ENCODE measurements around the gene PUS7L.

Gene PUS7L

GRCh38 chr12:43740511-43741100, 18.0 kb downstream of the PUS7L start:
- peaks cover 10% of the 10 kb centered on the region; the same call in 1 of the 2 replicates for H3K36me3 ChIP-seq (replicated peaks; ENCODE audit: insufficient read depth, low read length)
- H4K20me1 ChIP-seq (ENCODE audit: insufficient read depth, low read length) = no peaks in the 10 kb centered on the region
- no peaks in the 10 kb centered on the region for H3K9me2 ChIP-seq (replicated peaks; ENCODE audit: insufficient read depth, low read length)
- peaks cover 14% of the 10 kb centered on the region for H3K4me1 ChIP-seq (ENCODE audit: low read length)
- H3K27me3 ChIP-seq (replicated peaks; ENCODE audit: insufficient read depth, low read length) = no peaks in the 10 kb centered on the region
- H3K9me3 ChIP-seq (replicated peaks; ENCODE audit: insufficient read depth, low read length) = no peaks in the 10 kb centered on the region
- no peak overlapping the region for H3K4me3 ChIP-seq (ENCODE audit: low read length)
- H3K79me2 ChIP-seq (ENCODE audit: low read length) = no peaks in the 10 kb centered on the region
- H3K9ac ChIP-seq (ENCODE audit: low read length) = no peak overlapping the region
- no peaks in the 10 kb centered on the region for H3F3A ChIP-seq (ENCODE audit: insufficient read depth, low read length)
- no peak overlapping the region for H3K4me2 ChIP-seq (ENCODE audit: low read depth, low read length)
- TF ChIP-seq CTCF (IDR thresholded peaks at IDR 0.05; ENCODE audit: low read length) = no peak
- TF ChIP-seq EZH2 (optimal IDR thresholded peaks at IDR 0.05; ENCODE audit: low read depth, low read length) = no peak
- no peak for TF ChIP-seq EZH2phosphoT487 (IDR thresholded peaks at IDR 0.05; ENCODE audit: low read length)
- no peak overlapping the region for H2AFZ ChIP-seq (ENCODE audit: low read length)
- H3K27ac ChIP-seq (ENCODE audit: low read length) = no peak overlapping the region
- no peak for DNase-seq

- H3K36me3 ChIP-seq (replicated peaks; ENCODE audit: insufficient read depth, low read length) = peaks cover 10% of the 10 kb centered on the region; the same call in 1 of the 2 replicates
These were observed 20.9 kb downstream of the PUS7L start for GRCh38 chr12:43737646-43738045.

GRCh38 chr12:43736927-43737440, 21.6 kb downstream of the PUS7L start:
- Histone ChIP-seq H3K4me1 (ENCODE audit: low read length) (peaks cover 12% of the 10 kb centered on the region), H3K79me2 (ENCODE audit: low read length) (no peaks in the 10 kb centered on the region), H3K9me3 (replicated peaks; ENCODE audit: insufficient read depth, low read length) (no peaks in the 10 kb centered on the region), H4K20me1 (ENCODE audit: insufficient read depth, low read length) (no peaks in the 10 kb centered on the region), H3K9ac (ENCODE audit: low read length) (no peak overlapping the region), H3K27ac (ENCODE audit: low read length) (no peak overlapping the region), H3K4me2 (ENCODE audit: low read depth, low read length) (no peak overlapping the region), H2AFZ (ENCODE audit: low read length) (no peak overlapping the region), H3K4me3 (ENCODE audit: low read length) (no peak overlapping the region), H3K27me3 (replicated peaks; ENCODE audit: insufficient read depth, low read length) (no peaks in the 10 kb centered on the region), H3K9me2 (replicated peaks; ENCODE audit: insufficient read depth, low read length) (no peaks in the 10 kb centered on the region), H3K36me3 (replicated peaks; ENCODE audit: insufficient read depth, low read length) (peaks cover 10% of the 10 kb centered on the region; the same call in 1 of the 2 replicates), H3F3A (ENCODE audit: insufficient read depth, low read length) (no peaks in the 10 kb centered on the region)
- DNase-seq = no peak
- no peak for TF ChIP-seq EZH2 (optimal IDR thresholded peaks at IDR 0.05; ENCODE audit: low read depth, low read length)
- TF ChIP-seq EZH2phosphoT487 (IDR thresholded peaks at IDR 0.05; ENCODE audit: low read length) = no peak
- TF ChIP-seq CTCF (IDR thresholded peaks at IDR 0.05; ENCODE audit: low read length) = no peak

More at GRCh38 chr12:43737646-43738045, 20.9 kb downstream of the PUS7L start:
- peaks cover 14% of the 10 kb centered on the region for H3K4me1 ChIP-seq (ENCODE audit: low read length)
- no peak overlapping the region for H3K9ac ChIP-seq (ENCODE audit: low read length)
- no peak overlapping the region for H2AFZ ChIP-seq (ENCODE audit: low read length)
- no peak overlapping the region for H3K4me3 ChIP-seq (ENCODE audit: low read length)
- H3K27me3 ChIP-seq (replicated peaks; ENCODE audit: insufficient read depth, low read length) = no peaks in the 10 kb centered on the region
- no peaks in the 10 kb centered on the region for H3F3A ChIP-seq (ENCODE audit: insufficient read depth, low read length)
- H3K27ac ChIP-seq (ENCODE audit: low read length) = no peak overlapping the region
- H3K4me2 ChIP-seq (ENCODE audit: low read depth, low read length) = no peak overlapping the region
- TF ChIP-seq EZH2phosphoT487 (IDR thresholded peaks at IDR 0.05; ENCODE audit: low read length) (no peak), EZH2 (optimal IDR thresholded peaks at IDR 0.05; ENCODE audit: low read depth, low read length) (no peak), CTCF (IDR thresholded peaks at IDR 0.05; ENCODE audit: low read length) (no peak)
- no peaks in the 10 kb centered on the region for H3K79me2 ChIP-seq (ENCODE audit: low read length)
- H3K9me3 ChIP-seq (replicated peaks; ENCODE audit: insufficient read depth, low read length) = no peaks in the 10 kb centered on the region
- DNase-seq = no peak
- H4K20me1 ChIP-seq (ENCODE audit: insufficient read depth, low read length) = no peaks in the 10 kb centered on the region
- no peaks in the 10 kb centered on the region for H3K9me2 ChIP-seq (replicated peaks; ENCODE audit: insufficient read depth, low read length)
